COLO668 (cell line): Measurements from ENCODE around the gene SMARCB1.

Experiments
- DNase-seq: peaks from one replicate; lab custom pipeline; 2025; ENCODE audit not compliant: unreplicated experiment; lab: John Stamatoyannopoulos, UW

Gene SMARCB1

GRCh38 chr22:23786752-23787599 is at the start of gene SMARCB1:
TSS of gene SMARCB1 (plus strand) at chr22:23786966. CDS start at chr22:23787170, 204 bp downstream.
- peak; percentile 97 for DNase-seq

GRCh38 chr22:23737696-23738095 is 49.1 kb upstream of the SMARCB1 start:
- DNase-seq: no peak

- no peak for DNase-seq
Measured at GRCh38 chr22:23742505-23743264, 44.1 kb upstream of the SMARCB1 start.

- DNase-seq: no peak
Measured at GRCh38 chr22:23743303-23743705, 43.5 kb upstream of the SMARCB1 start.

- no peak for DNase-seq
Measured at GRCh38 chr22:23744001-23744400, 42.8 kb upstream of the SMARCB1 start.

GRCh38 chr22:23744485-23744884 is 42.3 kb upstream of the SMARCB1 start:
- DNase-seq: no peak

GRCh38 chr22:23745791-23746190 is 41.0 kb upstream of the SMARCB1 start:
- DNase-seq: no peak

- DNase-seq: no peak
Measured at GRCh38 chr22:23749841-23750301, 36.9 kb upstream of the SMARCB1 start.

GRCh38 chr22:23750367-23750713 is 36.4 kb upstream of the SMARCB1 start:
- no peak for DNase-seq

- DNase-seq: peak; percentile 97
Measured at GRCh38 chr22:23750714-23751440, 35.9 kb upstream of the SMARCB1 start, which contains the start of gene ZNF70. TSS of gene ZNF70 (minus strand) at chr22:23751112. CDS start at chr22:23745140, 5,972 bp downstream.

- DNase-seq: peak; percentile 38
Measured at GRCh38 chr22:23751441-23751996, 35.2 kb upstream of the SMARCB1 start.

GRCh38 chr22:23752090-23752691 is 34.6 kb upstream of the SMARCB1 start:
- peak; percentile 23 for DNase-seq

GRCh38 chr22:23752750-23753149 is 34.0 kb upstream of the SMARCB1 start:
- DNase-seq: no peak

- DNase-seq: no peak
Measured at GRCh38 chr22:23753385-23753784, 33.4 kb upstream of the SMARCB1 start.

GRCh38 chr22:23754220-23754919 is 32.4 kb upstream of the SMARCB1 start, which contains the start of gene VPREB3:
TSS of gene VPREB3 (minus strand) at chr22:23754425. CDS start at chr22:23754363, 62 bp downstream.
- DNase-seq: no peak

GRCh38 chr22:23754980-23755636 is 31.7 kb upstream of the SMARCB1 start:
- no peak for DNase-seq

- no peak for DNase-seq
Measured at GRCh38 chr22:23755711-23756110, 31.1 kb upstream of the SMARCB1 start.

GRCh38 chr22:23756891-23757290 is 29.9 kb upstream of the SMARCB1 start:
- DNase-seq: no peak

GRCh38 chr22:23759566-23759965 is 27.2 kb upstream of the SMARCB1 start:
- DNase-seq: no peak
